Effector CD8-positive, alpha-beta T cell (primary cell): ENCODE measurements around the gene ZNF724.
"Not testable (repeated sequence)": the region's sequence is repeated elsewhere in the genome, so short reads cannot be mapped to it uniquely, and the experiment has no call there.

Source experiments
- DNase-seq: peaks from one replicate; lab custom pipeline; 2025; lab: John Stamatoyannopoulos, UW
- total RNA-seq, 4 experiments: gene quantifications; one replicate each; lab custom pipeline; 2026; lab: John Stamatoyannopoulos, UW

Gene ZNF724
- total RNA-seq = 2.0 to 4.8 (median 3.2) reads per million in 4 experiments

GRCh38 chr19:23249911-23250649, at the start of gene ZNF724:
Gene ZNF724, minus strand, starts transcription at chr19:23250394. Its CDS starts 152 bp downstream, at chr19:23250242.
- peak; percentile 80 for DNase-seq

DNA sequence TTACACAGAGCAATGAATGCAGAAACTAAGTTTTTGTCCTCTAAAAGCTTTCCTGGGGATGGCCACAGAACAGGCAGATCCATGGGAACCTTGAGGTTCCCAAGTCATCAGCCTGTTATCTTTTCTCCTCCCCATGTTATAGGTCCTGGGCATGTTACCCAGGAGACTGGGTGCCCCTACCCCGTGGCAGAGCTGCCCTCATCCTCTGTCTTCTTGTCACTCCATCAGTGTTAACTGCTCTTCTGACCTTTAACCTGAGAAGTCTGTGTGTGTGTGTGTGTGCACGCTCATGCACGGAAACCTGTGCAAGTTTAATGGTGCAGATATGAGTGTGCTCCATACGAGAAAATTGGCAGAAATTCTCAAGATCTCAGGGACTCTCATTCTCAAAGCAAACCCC, 43.9 kb upstream of the ZNF724 start:
- no peak for DNase-seq

GRCh38 chr19:23289966-23290365, 39.8 kb upstream of the ZNF724 start:
- not testable (repeated sequence) for DNase-seq

DNA sequence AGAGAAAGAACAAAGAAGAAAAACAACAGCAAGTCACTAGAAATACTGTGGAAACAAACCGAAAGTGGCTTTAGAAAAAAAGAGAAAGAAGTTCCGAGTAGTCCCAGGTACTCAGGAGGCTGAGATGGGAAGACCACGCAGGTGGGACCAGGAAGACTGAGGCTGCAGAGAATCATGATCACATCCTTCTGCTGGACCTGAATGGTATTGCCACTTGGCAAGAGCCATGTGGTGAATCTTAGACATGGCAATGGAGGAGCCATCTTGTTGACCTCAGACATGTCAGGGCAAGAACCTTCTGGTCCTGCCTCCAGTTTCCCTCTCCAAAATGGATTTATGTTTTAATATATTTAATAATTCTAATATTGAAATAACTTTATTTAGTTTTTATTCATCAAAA, 37.4 kb upstream of the ZNF724 start:
- no peak for DNase-seq

DNA sequence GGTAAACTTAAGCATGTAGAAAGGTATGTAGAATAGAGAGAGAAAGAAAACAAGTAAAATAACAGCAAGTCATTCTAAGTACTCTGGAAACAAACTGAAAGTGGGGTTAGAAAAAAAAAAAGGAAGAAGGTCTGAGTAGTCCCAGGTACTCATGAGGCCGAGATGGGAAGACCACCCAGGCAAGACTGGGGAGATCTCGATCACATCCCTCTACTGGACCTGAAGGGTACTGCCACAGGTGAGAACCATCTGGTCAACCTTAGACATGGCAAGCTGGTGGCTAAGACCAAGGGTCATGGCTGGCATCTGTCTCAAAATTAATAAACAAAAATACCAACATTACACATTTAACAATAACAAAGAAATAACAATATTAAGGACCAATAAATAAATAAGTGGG, 36.3 kb upstream of the ZNF724 start:
- no peak for DNase-seq

GRCh38 chr19:23285948-23286347, 35.8 kb upstream of the ZNF724 start:
- DNase-seq = no peak

GRCh38 chr19:23285326-23285725, 35.1 kb upstream of the ZNF724 start:
- DNase-seq = not testable (repeated sequence)

DNA sequence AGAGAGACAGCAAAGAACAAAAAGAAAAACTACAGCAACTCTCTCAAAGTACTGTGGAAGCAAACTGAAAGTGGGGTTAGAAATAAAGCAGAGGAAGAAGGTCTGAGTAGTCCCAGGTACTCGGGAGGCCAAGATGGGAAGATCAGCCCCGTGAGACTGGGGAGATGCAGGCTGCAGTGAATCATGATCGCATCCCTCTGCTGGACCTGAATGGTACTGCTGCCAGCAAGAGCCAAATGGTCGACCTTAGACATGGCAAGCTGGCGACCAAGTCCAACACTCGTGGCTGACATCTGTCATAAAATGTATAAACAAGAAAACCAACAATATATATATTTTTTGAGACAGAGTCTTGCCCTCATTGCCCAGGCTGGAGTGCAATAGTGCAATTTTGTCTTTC, 33.7 kb upstream of the ZNF724 start:
- DNase-seq = peak; percentile 35

DNA sequence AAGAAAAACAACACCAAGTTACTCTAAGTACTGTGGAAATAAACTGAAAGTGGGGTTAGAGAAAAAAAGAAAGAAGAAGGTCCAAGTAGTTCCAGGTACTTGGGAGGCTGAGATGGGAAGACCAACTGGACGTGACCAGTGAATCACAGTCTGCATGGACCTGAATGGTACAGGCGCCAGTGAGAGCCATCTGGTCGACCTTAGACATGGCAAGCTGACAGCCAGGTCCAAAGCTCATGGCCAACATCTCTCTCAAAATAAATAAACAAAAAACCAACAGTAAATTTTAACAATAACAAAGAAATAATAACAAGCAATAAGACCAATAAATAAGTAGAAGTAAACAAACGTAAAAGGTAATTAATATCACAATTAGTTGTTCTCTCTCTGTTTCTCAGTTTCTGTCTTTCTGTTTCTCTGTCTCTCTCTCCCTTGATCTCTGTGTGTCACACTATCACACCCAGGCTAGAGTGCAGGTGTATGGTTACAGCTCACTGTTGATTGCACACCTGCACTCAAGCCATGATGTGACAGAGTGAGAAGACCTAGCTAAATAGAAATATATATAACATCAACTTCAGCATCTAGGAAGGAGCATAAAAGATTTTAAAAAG, 31.6 kb upstream of the ZNF724 start:
- no peak for DNase-seq

DNA sequence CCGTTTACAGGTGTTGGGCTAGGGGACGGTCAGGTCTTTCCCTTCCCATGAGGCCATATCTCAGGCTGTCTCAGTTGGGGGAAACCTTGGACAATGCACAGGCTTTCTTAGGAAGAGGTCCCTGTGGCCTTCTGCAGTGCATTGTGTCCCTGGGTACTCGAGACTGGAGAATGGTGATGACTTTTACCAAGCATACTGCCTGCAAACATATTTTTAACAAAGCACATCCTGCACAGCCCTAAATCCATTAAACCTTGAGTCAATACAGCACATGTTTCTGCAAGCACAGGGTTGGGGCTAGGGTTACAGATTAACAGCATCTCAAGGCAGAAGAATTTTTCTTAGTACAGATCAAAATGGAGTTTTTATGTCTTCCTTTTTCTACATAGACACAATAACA, 27.9 kb upstream of the ZNF724 start:
- DNase-seq = not testable (repeated sequence)

- DNase-seq = peak; percentile 88
Observed at GRCh38 chr19:23273590-23274412, 23.6 kb upstream of the ZNF724 start.

DNA sequence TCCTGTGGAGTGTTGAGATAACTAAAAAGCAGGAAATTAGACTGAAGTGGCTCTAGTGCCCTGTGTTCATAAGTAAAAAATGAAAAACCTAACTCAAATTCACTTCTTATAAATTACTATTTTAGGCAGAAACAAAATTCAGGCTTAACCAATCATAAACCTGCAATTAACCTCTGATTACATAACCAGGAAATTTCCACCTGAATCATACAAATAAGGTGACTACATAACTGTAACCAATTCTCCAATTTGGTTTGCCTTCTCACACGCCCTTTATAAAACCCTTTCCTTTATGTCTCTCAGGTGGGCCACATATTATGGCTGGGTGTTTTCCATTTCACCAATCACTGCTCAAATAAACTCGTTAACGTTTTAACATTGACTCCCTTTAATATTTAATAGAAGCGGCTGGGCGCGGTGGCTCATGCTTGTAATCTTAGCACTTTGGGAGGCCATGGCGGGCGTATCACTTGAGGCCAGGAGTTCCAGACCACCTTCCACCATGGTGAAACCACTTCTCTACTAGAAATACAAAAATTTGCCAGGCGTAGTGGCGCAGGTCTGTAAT, 22.9 kb upstream of the ZNF724 start:
- DNase-seq = no peak

- no peak for DNase-seq
Observed at GRCh38 chr19:23263870-23264590, 13.8 kb upstream of the ZNF724 start.

- DNase-seq = no peak
Observed at GRCh38 chr19:23263396-23263795, 13.2 kb upstream of the ZNF724 start.

GRCh38 chr19:23262920-23263319, 12.7 kb upstream of the ZNF724 start:
- no peak for DNase-seq

GRCh38 chr19:23261496-23262020, 11.4 kb upstream of the ZNF724 start:
- no peak for DNase-seq

DNA sequence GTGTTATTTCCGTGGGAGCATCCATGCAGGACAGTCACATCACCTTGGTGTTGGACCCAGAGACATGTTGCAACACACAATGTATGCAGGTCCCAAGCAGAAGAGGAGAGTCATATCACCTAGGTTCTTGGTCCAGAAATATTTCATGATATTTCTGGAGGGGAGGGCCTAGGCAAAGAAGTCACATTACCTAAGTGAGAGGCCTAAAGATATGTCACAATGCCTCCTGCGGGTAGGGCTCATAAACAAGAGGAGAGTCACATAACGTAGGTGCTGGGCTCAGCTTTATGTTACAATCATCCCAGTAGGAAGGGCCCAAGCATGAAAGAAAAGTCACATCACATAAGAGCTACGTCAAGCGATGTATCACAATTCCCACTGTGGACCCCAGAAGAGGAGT, 10.8 kb upstream of the ZNF724 start:
- DNase-seq = no peak

- DNase-seq = no peak
Observed at GRCh38 chr19:23259961-23260360, 9.8 kb upstream of the ZNF724 start.

GRCh38 chr19:23255700-23256099, 5.5 kb upstream of the ZNF724 start:
- DNase-seq = no peak

DNA sequence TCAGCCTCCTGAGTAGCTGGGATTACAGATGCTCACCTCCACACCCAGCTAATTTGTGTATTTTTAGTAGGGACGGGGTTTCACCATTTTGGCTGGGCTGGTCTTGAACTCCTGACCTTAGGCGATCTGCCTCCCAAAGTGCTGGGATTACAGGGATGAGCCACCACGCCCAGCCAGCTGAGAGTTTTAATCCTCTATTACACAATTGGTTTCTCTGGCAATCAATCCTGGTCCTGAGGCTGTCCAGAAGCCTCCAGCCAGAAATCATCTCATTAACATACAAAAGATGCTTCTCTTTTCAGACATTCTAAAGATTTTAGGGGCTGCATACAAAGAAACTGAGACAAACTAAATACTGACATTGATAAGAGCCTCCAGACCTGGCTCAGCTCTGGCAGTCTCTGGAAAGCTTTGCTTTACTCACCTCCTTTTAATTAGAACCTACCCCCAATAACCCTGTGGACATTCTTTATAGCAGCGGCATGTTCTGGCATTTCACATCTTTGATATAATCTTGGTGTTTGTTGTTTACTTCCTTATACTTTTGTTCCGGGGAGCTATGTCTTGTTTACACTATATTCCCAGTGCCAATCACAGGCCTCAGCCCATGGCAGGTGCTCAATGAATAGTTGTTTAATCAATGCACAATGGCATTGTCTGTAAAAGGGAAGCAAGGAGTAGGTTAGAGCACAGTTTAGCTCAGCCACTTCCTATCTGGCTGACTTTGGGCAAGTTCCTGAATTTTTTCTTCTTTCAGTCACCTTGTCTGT, 4.1 kb upstream of the ZNF724 start:
- DNase-seq = no peak

DNA sequence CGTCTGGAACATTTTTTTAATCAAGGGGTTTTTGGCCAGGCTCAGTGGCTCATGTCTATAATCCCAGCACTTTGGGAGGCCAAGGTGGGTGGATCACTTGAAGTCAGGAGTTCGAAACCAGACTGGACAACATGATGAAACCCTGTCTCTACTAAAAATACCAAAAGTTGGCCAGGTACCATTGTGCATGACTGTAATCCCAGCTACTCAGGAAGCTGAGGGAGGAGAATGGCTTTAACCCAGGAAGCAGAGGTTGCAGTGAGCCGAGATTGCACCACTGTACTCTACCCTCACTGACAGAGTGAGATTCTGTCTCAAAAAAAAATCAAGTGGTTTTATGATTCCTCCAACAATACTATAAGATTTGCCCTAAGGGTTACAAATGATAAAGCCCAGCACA, 3.1 kb upstream of the ZNF724 start:
- not testable (repeated sequence) for DNase-seq
